OCI-LY1 (cell line): ENCODE measurements around the gene SOX10.

Source experiments
- H2AFZ ChIP-seq: fragments of 200-600 bp; sonication (generic), shearing (Covaris generic); 2 replicates; pipeline ENCODE4 v1.6.0; 2014; ENCODE audit warnings: antibody characterized with exemption, mild to moderate bottlenecking, low read length
- H3F3A ChIP-seq: fragments of 200-600 bp; sonication (generic), shearing (Covaris generic); 2 replicates; pipeline ENCODE4 v1.6.0; 2014; ENCODE audit warnings: mild to moderate bottlenecking, antibody characterized with exemption, low read length, moderate library complexity; ENCODE audit not compliant: insufficient read depth
- H3K27ac ChIP-seq: fragments of 200-600 bp; sonication (generic); 2 replicates; pipeline ENCODE4 v1.5.1; 2014; ENCODE audit warnings: low read length, mixed run types, mild to moderate bottlenecking, low read depth; ENCODE audit not compliant: poor library complexity, severe bottlenecking
- H3K27me3 ChIP-seq: fragments of 200-600 bp; sonication (generic); 2 replicates; pipeline ENCODE4 v1.6.0; 2014; ENCODE audit warnings: antibody characterized with exemption, mild to moderate bottlenecking, low read length, moderate library complexity; ENCODE audit not compliant: insufficient read depth
- H3K36me3 ChIP-seq: fragments of 200-600 bp; sonication (generic); 2 replicates; pipeline ENCODE4 v1.6.1; 2014; ENCODE audit warnings: mild to moderate bottlenecking, antibody characterized with exemption, low read length, moderate library complexity, mixed read lengths; ENCODE audit not compliant: insufficient read depth
- H3K4me1 ChIP-seq: fragments of 200-600 bp; sonication (generic); 2 replicates; pipeline ENCODE4 v1.5.1; 2014; ENCODE audit warnings: mild to moderate bottlenecking, low read length, moderate library complexity; ENCODE audit not compliant: insufficient read depth, severe bottlenecking
- H3K4me2 ChIP-seq: fragments of 200-600 bp; sonication (generic), shearing (Covaris generic); 2 replicates; pipeline ENCODE4 v1.6.1; 2014; ENCODE audit warnings: low read length
- H3K4me3 ChIP-seq: fragments of 200-600 bp; sonication (generic); 2 replicates; pipeline ENCODE4 v1.5.1; 2014; ENCODE audit warnings: low read length, low read depth, mild to moderate bottlenecking, mixed read lengths; ENCODE audit not compliant: poor library complexity, severe bottlenecking
- H3K79me2 ChIP-seq: fragments of 200-600 bp; shearing (Covaris generic); 2 replicates; pipeline ENCODE4 v1.6.1; 2016; ENCODE audit warnings: mixed run types, low read length, mixed read lengths; ENCODE audit not compliant: insufficient read depth
- H3K9ac ChIP-seq: fragments of 200-600 bp; sonication (generic), shearing (Covaris generic); 2 replicates; pipeline ENCODE4 v1.6.1; 2014; ENCODE audit warnings: mild to moderate bottlenecking, low read length, mixed read lengths
- H3K9me2 ChIP-seq: fragments of 200-600 bp; sonication (generic), shearing (Covaris generic); 2 replicates; pipeline ENCODE4 v1.6.1; 2014; ENCODE audit warnings: low read depth, mild to moderate bottlenecking, low read length, mixed read lengths
- H3K9me3 ChIP-seq: fragments of 200-600 bp; shearing (Covaris generic); 2 replicates; pipeline ENCODE4 v1.6.1; 2014; ENCODE audit warnings: low read length, mixed read lengths
- H4K20me1 ChIP-seq: fragments of 200-600 bp; sonication (generic), shearing (Covaris generic); 2 replicates; pipeline ENCODE4 v1.6.0; 2016; ENCODE audit warnings: mild to moderate bottlenecking, low read length; ENCODE audit not compliant: insufficient read depth
- EZH2 ChIP-seq: fragments of 200-600 bp; sonication (generic), shearing (Covaris generic); IDR thresholded peaks from 2 replicates; pipeline ENCODE4 v1.8.0; 2017; ENCODE audit warnings: borderline replicate concordance, mixed run types, mild to moderate bottlenecking, antibody characterized with exemption, low read length, moderate library complexity, mixed read lengths
- TF ChIP-seq, protein P1 (sequence below): fragments of 200-600 bp; sonication (generic), shearing (Covaris generic); IDR thresholded peaks from 2 replicates; pipeline ENCODE4 v1.5.1; 2017; ENCODE audit warnings: mild to moderate bottlenecking, antibody characterized with exemption, low read length, moderate library complexity, mixed read lengths

Gene SOX10

DNA sequence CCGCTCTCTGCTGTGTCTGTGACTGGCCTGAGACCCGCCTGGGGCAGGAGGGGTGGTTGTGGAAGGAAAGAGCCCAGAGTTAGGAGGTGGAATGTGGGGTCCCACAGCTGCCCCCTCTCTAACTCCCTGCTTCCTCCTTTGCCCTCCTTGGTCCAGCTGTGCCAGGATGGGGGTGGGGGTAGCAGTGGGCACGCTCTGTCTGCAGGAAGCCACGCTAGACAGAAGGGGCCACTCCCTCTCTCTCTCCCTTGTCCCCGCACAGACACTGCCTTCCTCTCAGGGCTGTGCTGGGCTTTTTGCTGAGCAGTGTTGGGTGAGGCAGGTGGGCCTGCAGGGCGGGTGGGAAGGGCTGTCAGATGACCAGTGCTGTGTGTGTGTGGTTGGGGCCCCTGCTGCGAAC, 2.0 kb upstream of the SOX10 start:
- no peak overlapping the region for H3K4me3 ChIP-seq
- no peak for TF ChIP-seq EZH2
- TF ChIP-seq, protein P1, sequence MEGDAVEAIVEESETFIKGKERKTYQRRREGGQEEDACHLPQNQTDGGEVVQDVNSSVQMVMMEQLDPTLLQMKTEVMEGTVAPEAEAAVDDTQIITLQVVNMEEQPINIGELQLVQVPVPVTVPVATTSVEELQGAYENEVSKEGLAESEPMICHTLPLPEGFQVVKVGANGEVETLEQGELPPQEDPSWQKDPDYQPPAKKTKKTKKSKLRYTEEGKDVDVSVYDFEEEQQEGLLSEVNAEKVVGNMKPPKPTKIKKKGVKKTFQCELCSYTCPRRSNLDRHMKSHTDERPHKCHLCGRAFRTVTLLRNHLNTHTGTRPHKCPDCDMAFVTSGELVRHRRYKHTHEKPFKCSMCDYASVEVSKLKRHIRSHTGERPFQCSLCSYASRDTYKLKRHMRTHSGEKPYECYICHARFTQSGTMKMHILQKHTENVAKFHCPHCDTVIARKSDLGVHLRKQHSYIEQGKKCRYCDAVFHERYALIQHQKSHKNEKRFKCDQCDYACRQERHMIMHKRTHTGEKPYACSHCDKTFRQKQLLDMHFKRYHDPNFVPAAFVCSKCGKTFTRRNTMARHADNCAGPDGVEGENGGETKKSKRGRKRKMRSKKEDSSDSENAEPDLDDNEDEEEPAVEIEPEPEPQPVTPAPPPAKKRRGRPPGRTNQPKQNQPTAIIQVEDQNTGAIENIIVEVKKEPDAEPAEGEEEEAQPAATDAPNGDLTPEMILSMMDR = no peak
- no peaks in the 10 kb centered on the region for H3K9me3 ChIP-seq
- H2AFZ ChIP-seq = no peak overlapping the region
- H3K36me3 ChIP-seq = no peaks in the 10 kb centered on the region
- no peaks in the 10 kb centered on the region for H3K9me2 ChIP-seq
- H3K27me3 ChIP-seq = no peaks in the 10 kb centered on the region
- no peaks in the 10 kb centered on the region for H3F3A ChIP-seq
- H3K4me1 ChIP-seq = no peaks in the 10 kb centered on the region
- H3K79me2 ChIP-seq = no peaks in the 10 kb centered on the region
- H3K9ac ChIP-seq = no peak overlapping the region
- no peak overlapping the region for H3K4me2 ChIP-seq
- no peaks in the 10 kb centered on the region for H4K20me1 ChIP-seq
- H3K27ac ChIP-seq = no peak overlapping the region

DNA sequence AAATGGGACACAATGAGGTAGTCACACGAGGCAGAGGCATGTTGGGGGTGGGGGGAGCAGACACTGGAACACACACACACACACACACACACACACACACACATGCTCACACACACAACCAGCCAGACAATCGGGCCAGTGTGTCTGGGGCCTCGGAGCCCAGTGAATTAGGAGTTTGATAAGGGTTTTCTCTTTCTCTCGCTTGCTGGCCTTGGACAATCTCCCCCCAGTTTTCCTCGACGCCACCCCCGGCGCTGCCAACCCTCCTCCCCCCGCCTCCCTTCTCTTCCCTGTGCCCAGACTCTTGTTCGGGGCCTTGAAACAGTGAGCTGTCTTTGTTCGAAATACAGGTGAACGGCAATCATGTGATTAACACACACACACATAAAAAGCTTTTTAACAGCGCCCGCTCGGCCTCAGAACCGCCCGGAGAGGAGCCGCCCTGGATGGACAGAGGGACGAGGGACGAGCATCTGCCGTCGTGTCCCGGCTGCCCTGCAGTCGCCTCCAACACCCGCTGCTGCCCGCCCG, 1.5 kb upstream of the SOX10 start:
- H2AFZ ChIP-seq = no peak overlapping the region
- H3K36me3 ChIP-seq = no peaks in the 10 kb centered on the region
- TF ChIP-seq, protein P1 = no peak
- no peak for TF ChIP-seq EZH2
- H3K4me2 ChIP-seq = no peak overlapping the region
- H3K4me1 ChIP-seq = no peaks in the 10 kb centered on the region
- no peaks in the 10 kb centered on the region for H3K9me3 ChIP-seq
- no peaks in the 10 kb centered on the region for H3F3A ChIP-seq
- H4K20me1 ChIP-seq = no peaks in the 10 kb centered on the region
- H3K27ac ChIP-seq = no peak overlapping the region
- no peaks in the 10 kb centered on the region for H3K27me3 ChIP-seq
- H3K79me2 ChIP-seq = no peaks in the 10 kb centered on the region
- no peaks in the 10 kb centered on the region for H3K9me2 ChIP-seq
- no peak overlapping the region for H3K9ac ChIP-seq
- no peak overlapping the region for H3K4me3 ChIP-seq

DNA sequence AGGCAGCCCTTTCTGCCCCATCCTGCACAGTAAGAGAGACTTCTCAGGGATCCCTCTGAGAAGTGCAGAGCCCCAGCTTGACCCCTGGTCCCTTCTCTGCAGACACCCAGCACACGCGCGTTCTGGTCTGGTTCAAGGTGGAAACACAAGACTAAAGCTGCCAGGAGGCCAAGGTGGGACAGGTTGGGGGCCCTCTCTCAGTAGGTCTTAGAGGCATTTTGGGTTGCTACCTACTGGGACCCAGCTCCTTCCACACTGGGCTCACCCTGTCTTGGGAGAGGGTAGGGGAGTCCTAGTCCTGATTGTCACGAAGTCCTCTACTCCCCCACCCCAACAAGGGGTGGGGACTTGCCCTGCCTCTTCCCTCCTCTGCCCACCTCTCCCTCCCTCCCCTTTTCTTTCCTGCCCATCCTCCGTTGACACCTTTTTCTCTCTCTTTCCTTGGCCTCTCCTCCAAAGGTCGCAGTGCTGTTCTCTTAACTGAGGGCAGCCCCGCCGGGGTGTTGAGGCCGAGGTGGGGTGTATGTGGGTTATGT, 763 bp upstream of the SOX10 start:
- Histone ChIP-seq H3K4me3 (no peak overlapping the region), H3K79me2 (no peaks in the 10 kb centered on the region), H3K27ac (no peak overlapping the region), H3K27me3 (no peaks in the 10 kb centered on the region), H4K20me1 (no peaks in the 10 kb centered on the region), H3F3A (no peaks in the 10 kb centered on the region), H3K4me1 (no peaks in the 10 kb centered on the region), H3K36me3 (no peaks in the 10 kb centered on the region; the same call in 1 of the 2 replicates), H2AFZ (no peak overlapping the region), H3K9me3 (no peaks in the 10 kb centered on the region), H3K9me2 (no peaks in the 10 kb centered on the region), H3K9ac (no peak overlapping the region), H3K4me2 (no peak overlapping the region)
- TF ChIP-seq EZH2 = no peak
- TF ChIP-seq, protein P1 = no peak
